22Rv1 (cell line): ENCODE measurements around the gene CYGB.

ENCODE experiments used
- CTCF ChIP-seq: fragments of 450-650 bp; IDR thresholded peaks from 2 replicates; pipeline ENCODE4 v1.5.1; 2017; ENCODE audit warnings: mild to moderate bottlenecking
- ZFX ChIP-seq: fragments of 450-650 bp; IDR thresholded peaks from 2 replicates; pipeline ENCODE4 v1.6.1; 2017; ENCODE audit warnings: antibody characterized with exemption, borderline replicate concordance

- TF ChIP-seq CTCF (no peak), ZFX (no peak)
Measured at GRCh38 chr17:76501018-76501826, 36.3 kb downstream of the CYGB start, which contains the start of gene RHBDF2.
